Loucy (cell line): ENCODE measurements around the gene IL4.

Source experiments
- H2AFZ ChIP-seq: fragments of 200-600 bp; sonication (generic); 2 replicates; pipeline ENCODE4 v1.6.0; 2016; ENCODE audit warnings: antibody characterized with exemption, mild to moderate bottlenecking, low read length, moderate library complexity
- H3F3A ChIP-seq: fragments of 200-600 bp; 2 replicates; pipeline ENCODE4 v1.6.0; 2016; ENCODE audit warnings: antibody characterized with exemption, low read depth, mild to moderate bottlenecking
- H3K27me3 ChIP-seq: fragments of 200-600 bp; sonication (generic); 2 replicates; pipeline ENCODE4 v1.6.1; 2014; ENCODE audit warnings: low read length, mild to moderate bottlenecking; ENCODE audit not compliant: insufficient read depth, poor library complexity, severe bottlenecking
- H3K36me3 ChIP-seq: fragments of 200-600 bp; sonication (generic); 2 replicates; pipeline ENCODE4 v1.6.1; 2016; ENCODE audit warnings: low read length; ENCODE audit not compliant: insufficient read depth
- H3K4me1 ChIP-seq: fragments of 200-600 bp; sonication (generic); 2 replicates; pipeline ENCODE4 v1.5.1; 2014; ENCODE audit warnings: low read length, mild to moderate bottlenecking; ENCODE audit not compliant: insufficient read depth, poor library complexity, severe bottlenecking
- H3K4me2 ChIP-seq: fragments of 200-600 bp; sonication (generic); 2 replicates; pipeline ENCODE4 v1.6.0; 2014; ENCODE audit warnings: antibody characterized with exemption, low read length, low read depth, mild to moderate bottlenecking; ENCODE audit not compliant: poor library complexity, severe bottlenecking
- H3K4me3 ChIP-seq: fragments of 200-600 bp; sonication (generic); 2 replicates; pipeline ENCODE4 v1.5.1; 2014; ENCODE audit warnings: low read length, mild to moderate bottlenecking, mixed read lengths; ENCODE audit not compliant: poor library complexity, severe bottlenecking
- H3K79me2 ChIP-seq: fragments of 200-600 bp; sonication (generic); 2 replicates; pipeline ENCODE4 v1.6.1; 2014; ENCODE audit warnings: low read length; ENCODE audit not compliant: insufficient read depth
- H3K9ac ChIP-seq: fragments of 200-600 bp; sonication (generic); 2 replicates; pipeline ENCODE4 v1.6.0; 2014; ENCODE audit warnings: mild to moderate bottlenecking, low read depth, low read length, moderate library complexity; ENCODE audit not compliant: poor library complexity, severe bottlenecking
- H3K9me2 ChIP-seq: fragments of 200-600 bp; sonication (generic); replicated peaks from 2 replicates; pipeline ENCODE4 v1.6.1; 2016; ENCODE audit warnings: low read depth, low read length, mixed read lengths
- H3K9me3 ChIP-seq: fragments of 200-600 bp; sonication (generic); 2 replicates; pipeline ENCODE4 v1.6.1; 2014; ENCODE audit warnings: mild to moderate bottlenecking, antibody characterized with exemption, low read length, low read depth; ENCODE audit not compliant: insufficient read depth
- H4K20me1 ChIP-seq: fragments of 200-600 bp; sonication (generic); 2 replicates; pipeline ENCODE4 v1.6.0; 2014; ENCODE audit warnings: antibody characterized with exemption, low read length, mild to moderate bottlenecking; ENCODE audit not compliant: insufficient read depth, poor library complexity, severe bottlenecking
- CTCF ChIP-seq: fragments of 200-600 bp; sonication (generic); conservative IDR thresholded peaks from 2 replicates; pipeline ENCODE4 v1.5.1; 2014; ENCODE audit warnings: mild to moderate bottlenecking, antibody characterized with exemption, low read length
- EZH2phosphoT487 ChIP-seq: fragments of 200-600 bp; IDR thresholded peaks from 2 replicates; pipeline ENCODE4 v1.6.1; 2018; ENCODE audit warnings: antibody characterized with exemption, mild to moderate bottlenecking, moderate library complexity, borderline replicate concordance

IL4 gene

DNA sequence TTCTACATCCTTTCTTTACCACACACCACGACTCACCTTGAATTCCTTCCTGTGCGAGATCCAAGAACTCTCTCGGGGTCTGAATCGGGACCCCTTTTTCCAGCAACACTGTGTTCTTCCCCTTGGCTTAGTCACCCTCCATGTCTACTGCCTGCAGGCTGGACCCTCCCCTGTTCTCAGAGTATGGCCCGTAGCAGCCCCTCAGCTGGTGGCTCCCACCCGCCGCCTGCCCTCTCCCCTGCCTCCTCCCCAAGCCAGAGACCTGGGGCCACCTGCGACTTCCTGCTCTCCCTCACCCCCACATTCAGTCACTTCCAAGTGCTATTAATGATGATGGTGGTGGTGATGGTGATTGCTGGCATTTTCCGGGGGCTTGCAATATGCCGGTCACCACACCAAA lies 6.5 kb upstream of the IL4 start:
- no peaks in the 10 kb centered on the region for H3F3A ChIP-seq
- H3K9me2 ChIP-seq = no peaks in the 10 kb centered on the region
- no peak overlapping the region for H3K4me2 ChIP-seq
- no peaks in the 10 kb centered on the region for H3K9me3 ChIP-seq
- no peak overlapping the region for H3K9ac ChIP-seq
- H3K79me2 ChIP-seq = no peaks in the 10 kb centered on the region
- H3K4me3 ChIP-seq = no peak overlapping the region
- TF ChIP-seq CTCF (no peak), EZH2phosphoT487 (no peak)
- peaks cover 17% of the 10 kb centered on the region for H3K4me1 ChIP-seq
- no peaks in the 10 kb centered on the region for H3K27me3 ChIP-seq
- H4K20me1 ChIP-seq = no peaks in the 10 kb centered on the region
- H3K36me3 ChIP-seq = no peaks in the 10 kb centered on the region
- H2AFZ ChIP-seq = no peak overlapping the region

DNA sequence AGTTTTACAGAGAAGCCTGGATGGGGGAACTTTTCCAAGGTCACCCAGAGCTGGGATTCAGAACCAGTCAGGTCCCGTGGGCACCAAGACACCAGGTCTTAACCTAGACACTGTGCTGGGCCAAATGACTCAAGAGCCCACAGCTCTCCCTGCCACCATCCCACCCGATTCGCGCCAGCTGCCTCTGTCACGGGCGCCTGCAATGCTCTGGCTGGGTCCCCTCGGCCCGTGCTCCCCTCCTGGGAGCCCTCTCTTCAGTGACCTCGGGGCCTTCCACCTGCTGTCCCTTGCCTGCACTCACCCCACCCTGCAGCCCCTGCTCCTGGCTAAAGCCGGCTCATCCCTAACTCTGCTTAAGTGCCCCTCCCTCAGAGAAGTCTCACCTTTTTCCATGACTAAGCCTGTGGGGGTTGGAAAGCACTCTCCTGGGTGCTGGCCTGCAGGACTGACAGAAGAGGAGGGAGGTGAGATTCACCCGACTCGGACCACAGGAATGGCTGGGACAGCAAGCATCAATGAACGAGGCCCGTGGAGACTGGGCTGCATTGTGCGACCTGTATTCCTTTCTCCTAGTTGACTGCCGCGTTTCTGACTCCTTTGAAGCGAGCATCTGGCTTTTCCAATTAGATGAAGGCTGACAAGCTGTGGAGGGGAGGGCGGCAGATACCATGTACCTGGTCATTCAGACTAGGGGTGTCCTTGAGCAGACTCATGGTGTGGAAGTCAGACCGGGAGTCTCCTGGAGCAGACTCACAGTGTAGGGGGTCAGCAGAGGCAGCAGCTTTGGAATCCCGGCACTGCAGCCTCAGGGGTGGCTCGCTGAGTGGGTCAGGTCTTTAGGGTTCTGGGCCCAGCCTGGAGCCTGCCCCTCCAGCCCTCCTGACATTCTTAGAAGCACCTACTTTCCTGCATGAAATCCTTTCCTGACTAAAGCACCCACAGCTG lies 5.8 kb upstream of the IL4 start:
- Histone ChIP-seq H2AFZ (no peak overlapping the region), H3K9me3 (no peaks in the 10 kb centered on the region), H3K9me2 (no peaks in the 10 kb centered on the region), H3K9ac (no peak overlapping the region), H3K36me3 (no peaks in the 10 kb centered on the region), H4K20me1 (no peaks in the 10 kb centered on the region), H3K4me1 (peaks cover 14% of the 10 kb centered on the region), H3K27me3 (no peaks in the 10 kb centered on the region), H3K79me2 (no peaks in the 10 kb centered on the region), H3K4me2 (no peak overlapping the region), H3F3A (no peaks in the 10 kb centered on the region), H3K4me3 (no peak overlapping the region)
- no peak for TF ChIP-seq CTCF
- TF ChIP-seq EZH2phosphoT487 = no peak

- Histone ChIP-seq H2AFZ (no peak overlapping the region), H3K4me2 (no peak overlapping the region), H3K79me2 (no peaks in the 10 kb centered on the region), H3K36me3 (no peaks in the 10 kb centered on the region), H3K9me2 (no peaks in the 10 kb centered on the region), H3K4me1 (peaks cover 7% of the 10 kb centered on the region), H3K9ac (no peak overlapping the region), H3K4me3 (no peak overlapping the region), H3F3A (no peaks in the 10 kb centered on the region), H3K27me3 (no peaks in the 10 kb centered on the region), H3K9me3 (no peaks in the 10 kb centered on the region), H4K20me1 (no peaks in the 10 kb centered on the region)
- no peak for TF ChIP-seq CTCF
- TF ChIP-seq EZH2phosphoT487 = no peak
Measured at GRCh38 chr5:132668706-132669454, 4.9 kb upstream of the IL4 start.
